ENCODE results near the gene SMIM36.

DNA sequence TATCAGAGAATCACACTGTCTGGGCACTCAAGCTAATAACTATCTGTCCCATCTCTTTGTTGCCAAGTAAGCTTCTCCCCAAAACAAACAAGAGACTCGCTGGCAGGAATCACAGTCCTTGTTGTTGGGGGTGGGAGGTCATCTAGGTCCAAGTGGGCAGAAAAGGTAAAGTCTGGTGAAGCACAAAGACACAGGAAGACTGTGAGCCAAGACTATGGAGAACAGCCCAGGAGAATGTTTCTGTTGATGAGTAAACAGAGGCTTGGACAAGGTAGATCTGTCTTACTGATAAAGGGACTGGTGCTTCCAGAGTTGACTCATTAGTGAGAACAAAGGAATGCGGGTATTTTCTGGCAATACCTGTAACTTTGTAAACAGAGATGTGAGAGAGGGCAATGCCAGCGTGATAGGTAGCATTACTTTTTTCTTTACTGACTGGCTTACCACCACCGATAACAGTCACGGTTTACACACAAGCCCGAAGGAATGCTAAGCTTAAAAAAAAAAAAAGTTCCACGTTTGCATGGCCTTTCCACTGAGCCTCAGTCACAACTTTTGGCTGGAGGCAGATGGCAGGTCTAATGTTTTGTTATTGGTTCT lies 78.1 kb downstream of the SMIM36 start:
- TF ChIP-seq, protein P1, sequence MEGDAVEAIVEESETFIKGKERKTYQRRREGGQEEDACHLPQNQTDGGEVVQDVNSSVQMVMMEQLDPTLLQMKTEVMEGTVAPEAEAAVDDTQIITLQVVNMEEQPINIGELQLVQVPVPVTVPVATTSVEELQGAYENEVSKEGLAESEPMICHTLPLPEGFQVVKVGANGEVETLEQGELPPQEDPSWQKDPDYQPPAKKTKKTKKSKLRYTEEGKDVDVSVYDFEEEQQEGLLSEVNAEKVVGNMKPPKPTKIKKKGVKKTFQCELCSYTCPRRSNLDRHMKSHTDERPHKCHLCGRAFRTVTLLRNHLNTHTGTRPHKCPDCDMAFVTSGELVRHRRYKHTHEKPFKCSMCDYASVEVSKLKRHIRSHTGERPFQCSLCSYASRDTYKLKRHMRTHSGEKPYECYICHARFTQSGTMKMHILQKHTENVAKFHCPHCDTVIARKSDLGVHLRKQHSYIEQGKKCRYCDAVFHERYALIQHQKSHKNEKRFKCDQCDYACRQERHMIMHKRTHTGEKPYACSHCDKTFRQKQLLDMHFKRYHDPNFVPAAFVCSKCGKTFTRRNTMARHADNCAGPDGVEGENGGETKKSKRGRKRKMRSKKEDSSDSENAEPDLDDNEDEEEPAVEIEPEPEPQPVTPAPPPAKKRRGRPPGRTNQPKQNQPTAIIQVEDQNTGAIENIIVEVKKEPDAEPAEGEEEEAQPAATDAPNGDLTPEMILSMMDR (IDR thresholded peaks at IDR 0.05; ENCODE audit: insufficient read depth, low read length, poor library complexity, severe bottlenecking) = no peak
- TF ChIP-seq EZH2phosphoT487 (conservative IDR thresholded peaks at IDR 0.05; ENCODE audit: low read length) = no peak

Measured in SU-DHL-6 (cell line).